M059J (cell line): ENCODE data around the gene AQP1. TPM values are rescaled to one million over a fixed set of nuclear protein-coding genes. Genes with fewer than 3 reads are reported as not detected.
A peak's percentile ranks its signal among the peaks of the same experiment; 100 is the strongest.

Experiments
- DNase-seq: peaks from one replicate; pipeline ENCODE4 v3.0.0-alpha.2; 2012; ENCODE audit warnings: low read depth
- total RNA-seq: library from RNA; depleted of rRNA; stranded (reverse); fragments of >200 nt; shearing (Covaris generic); gene quantifications from 2 replicates; pipeline ENCODE4 v1.2.3, GENCODE V29; 2014

Gene AQP1
- total RNA-seq, 1 experiment from 2014 or later: 0.74 TPM

GRCh38 chr7:30906515-30907240 is 5.0 kb upstream of the AQP1 start:
- peak; percentile 75 for DNase-seq

DNA sequence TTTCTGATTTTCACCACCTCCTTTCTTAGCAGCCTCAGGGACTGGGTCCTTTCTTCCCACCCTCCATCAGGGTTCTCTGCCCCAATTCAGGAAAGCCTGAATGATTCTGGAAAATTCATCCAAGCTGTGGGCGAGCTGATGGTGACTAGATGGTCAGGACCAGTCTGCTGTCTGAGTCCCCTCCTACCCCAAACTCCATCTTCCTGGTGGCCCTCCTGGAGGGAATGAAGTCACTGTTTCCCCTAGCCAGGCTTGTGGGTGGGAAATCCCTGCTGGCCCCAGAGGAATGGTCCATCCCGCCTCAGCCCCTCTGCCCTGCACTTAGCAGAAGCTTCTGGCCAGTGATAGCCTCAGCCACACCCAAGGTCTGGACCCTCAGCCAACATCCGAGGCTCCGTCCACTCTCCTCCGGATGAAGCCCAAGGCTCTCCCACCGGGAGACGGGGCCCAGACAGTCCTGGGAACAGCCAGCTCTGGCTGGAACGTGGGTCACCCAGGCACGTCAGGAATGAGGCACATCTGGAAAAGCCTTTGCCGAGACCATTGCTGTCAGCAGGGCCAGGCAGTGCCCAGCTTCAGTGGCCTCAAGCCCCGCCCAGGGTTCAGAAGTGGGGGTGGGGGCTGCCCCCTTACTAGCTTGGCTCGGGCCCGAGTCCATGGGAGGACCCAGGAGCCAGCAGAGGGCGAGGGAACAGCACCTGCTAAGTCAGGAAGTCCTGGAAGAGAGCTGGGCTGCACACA is 4.0 kb upstream of the AQP1 start:
- no peak for DNase-seq

DNA sequence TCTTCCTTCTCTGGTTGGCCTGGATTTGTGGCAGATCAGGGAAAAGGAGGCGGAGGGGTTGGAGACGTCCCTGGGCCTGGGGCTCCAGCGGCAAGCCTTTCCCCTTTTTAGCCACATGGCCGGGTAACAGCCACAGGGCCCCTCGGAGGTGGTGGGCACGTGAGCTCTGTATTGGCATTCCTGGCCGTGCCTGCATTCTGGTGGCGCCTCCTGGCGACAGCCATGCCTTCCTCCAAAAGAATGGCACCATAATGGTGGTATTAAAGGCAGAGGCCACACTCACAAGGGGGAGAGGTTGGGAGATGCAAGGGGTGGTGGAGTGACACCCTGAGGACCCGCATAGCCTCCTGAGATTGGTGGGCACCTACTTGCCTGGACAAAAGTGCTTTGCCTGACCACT is 3.0 kb upstream of the AQP1 start:
- DNase-seq: no peak

DNA sequence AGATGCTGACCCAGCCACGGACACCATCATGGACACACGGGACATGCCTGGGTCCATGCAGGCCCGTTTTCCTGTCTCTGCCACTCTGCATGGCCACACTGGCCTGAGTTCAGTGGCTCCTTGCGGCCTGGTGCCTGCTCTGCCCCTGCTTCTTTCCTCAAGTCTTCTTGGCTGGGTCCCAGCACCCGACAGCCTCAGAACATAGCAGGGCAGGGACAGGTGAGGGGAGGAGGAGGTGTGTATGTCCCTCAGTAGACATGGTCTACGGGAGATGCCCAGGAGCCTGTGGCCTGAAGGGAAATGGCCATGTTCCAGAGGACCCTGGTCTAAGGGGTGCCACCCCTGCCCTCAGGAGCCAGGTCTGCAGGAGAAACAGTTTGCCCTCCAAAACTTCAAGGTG is 2.2 kb upstream of the AQP1 start:
- DNase-seq: no peak

DNA sequence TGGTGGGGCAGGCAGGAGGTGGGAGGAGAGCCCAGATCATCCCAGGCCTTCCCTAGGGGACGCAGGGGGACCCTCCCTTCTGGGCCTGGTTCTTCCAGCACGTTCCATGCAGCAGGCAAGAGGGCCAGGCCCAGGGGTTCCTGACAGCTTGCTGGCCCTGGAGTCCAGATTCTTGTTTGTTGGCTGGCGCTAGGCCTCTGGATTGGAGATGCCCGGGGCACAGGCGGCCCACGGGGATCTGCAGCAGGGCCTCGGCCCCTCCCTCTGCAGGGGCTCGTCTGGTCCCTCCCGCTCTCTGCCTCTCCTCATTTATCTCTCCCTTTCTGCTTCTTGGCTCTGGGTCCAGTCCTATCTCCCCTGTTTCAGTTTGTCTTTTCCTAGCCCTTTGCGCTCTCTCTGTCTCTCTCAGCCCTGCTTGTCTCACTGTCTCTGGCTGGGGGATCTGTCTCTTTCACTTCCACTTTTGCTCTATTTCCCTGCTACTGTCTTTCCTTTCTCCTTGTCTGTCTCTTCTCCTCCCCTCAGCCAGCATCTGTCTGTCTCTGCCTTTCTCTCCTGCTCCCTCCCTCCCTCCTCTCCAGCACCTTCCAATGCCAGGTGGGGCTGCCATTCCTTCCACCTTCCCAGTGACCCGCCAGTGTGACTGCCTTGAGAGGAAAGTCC is 1.1 kb upstream of the AQP1 start:
- no peak for DNase-seq

GRCh38 chr7:30911133-30911532 is 520 bp upstream of the AQP1 start:
- DNase-seq: no peak

GRCh38 chr7:30912021-30912730 is 523 bp downstream of the AQP1 start:
- no peak for DNase-seq

DNA sequence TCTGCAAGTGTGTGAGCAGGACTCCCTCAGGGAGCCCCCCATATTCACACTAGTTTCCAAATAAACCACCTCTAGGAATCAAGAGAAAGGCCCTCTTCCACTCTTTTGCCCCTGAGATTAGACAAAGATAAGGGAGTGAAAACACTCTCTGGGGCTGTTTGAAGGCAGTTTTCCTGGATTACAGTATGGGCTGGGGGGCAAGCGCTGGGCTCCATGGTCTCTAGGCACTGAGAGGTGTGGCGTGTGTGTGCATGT is 1.0 kb downstream of the AQP1 start:
- DNase-seq: no peak

DNA sequence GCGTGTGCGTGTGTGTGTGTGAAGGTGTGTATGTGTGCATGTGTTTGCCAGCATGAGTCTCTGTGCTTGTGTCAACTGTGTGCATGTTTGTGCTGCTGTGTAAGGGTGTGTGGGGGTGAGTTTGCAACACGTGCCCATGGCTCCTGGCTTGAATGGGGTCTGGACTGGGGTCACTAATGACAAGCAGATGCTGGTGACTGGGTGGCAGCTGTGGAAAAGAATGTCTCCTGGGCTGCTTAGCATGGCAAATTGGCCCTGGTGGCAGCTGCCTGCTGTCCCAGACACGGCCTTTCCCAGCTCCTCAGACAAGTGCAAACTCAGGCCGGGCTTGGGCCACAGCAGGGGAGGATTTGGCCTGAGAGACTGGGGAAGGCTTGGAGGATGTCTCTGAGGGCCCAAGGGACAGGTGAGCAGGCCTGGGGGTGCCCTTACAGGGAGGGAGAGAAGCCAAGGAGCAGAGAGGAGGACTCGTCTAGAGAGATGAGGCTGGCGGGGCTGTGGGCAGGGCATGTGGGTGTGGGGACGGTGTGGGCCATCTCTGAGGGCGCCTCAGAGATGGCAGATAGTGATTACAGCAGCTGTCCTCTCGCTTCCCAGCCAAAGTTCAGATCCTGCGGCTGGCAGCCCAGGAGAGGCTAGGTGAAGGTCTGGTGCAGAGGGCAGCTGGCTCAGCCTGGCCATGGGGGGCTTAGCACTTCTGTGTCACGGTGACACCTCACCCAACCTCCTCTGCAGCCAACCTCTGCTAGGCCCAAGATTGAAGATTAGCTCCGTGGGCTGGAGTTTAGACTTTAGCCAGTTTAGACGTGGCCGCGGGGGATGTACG is 1.5 kb downstream of the AQP1 start:
- no peak for DNase-seq

DNA sequence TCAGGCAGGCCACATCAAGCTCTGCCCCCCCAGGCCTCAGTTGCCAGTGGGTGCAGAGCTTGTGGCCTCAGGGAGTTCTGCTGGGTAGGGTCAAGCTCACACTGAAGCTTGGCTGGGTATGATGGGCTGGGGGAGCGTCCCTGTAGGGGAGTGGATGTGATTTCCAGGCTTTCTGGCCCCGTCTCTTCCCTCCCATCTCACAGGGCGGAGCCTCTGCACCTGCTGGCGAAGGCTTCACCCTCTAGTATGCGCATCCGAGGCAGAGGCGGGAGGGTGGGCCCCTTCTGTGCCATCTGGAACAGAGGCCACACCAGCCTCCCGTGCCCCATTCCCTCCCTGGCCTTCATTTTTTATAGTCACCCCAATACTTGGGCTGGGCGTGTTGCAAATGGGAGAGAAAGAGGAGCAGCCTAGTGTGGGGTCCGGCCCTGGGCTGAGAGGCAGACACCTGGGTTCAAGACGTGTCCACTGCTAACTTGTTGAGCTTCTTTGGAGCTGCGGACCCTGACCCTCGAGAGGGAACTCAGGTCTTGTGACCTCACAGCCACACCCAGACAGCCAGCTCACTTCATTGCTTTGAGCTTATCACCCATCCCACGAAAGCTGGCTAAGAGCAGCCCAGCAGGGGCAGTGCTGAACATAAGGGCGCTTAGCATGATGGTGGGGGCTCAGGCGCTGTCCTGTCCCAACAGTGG is 2.3 kb downstream of the AQP1 start:
- no peak for DNase-seq

- peak; percentile 96 for DNase-seq
Observed at GRCh38 chr7:30914596-30914995, 2.9 kb downstream of the AQP1 start.

DNA sequence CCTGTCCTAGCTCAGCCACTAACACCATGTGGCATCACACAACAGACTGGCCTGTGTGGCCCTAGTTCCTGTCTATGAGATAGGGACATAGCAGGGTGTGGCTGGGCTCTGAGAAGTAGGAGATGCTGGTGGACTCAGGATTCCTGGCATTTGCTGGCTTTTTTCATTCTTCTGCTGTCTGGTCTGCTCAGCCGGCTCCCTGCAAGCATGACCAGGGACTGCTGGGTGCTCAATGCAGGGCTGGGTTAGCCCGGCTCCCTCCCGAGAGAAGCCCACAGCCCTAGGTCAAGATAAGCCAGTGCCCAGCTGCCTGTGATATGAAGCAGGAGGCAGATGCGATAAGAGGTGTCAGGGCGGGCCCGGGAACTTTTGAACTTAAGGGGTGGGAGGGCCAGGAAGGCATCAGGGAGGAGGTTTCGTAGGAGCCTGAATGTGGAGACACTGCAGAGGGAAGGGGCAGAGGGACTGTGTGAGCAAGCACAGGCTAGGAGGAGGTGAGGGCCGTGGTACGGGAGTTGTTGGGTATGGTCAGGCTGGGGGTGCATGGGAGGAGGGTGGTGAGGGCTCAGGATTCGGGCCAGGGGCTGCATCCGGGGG is 3.5 kb downstream of the AQP1 start:
- DNase-seq: no peak

GRCh38 chr7:30915751-30916150 is 4.1 kb downstream of the AQP1 start:
- no peak for DNase-seq

DNA sequence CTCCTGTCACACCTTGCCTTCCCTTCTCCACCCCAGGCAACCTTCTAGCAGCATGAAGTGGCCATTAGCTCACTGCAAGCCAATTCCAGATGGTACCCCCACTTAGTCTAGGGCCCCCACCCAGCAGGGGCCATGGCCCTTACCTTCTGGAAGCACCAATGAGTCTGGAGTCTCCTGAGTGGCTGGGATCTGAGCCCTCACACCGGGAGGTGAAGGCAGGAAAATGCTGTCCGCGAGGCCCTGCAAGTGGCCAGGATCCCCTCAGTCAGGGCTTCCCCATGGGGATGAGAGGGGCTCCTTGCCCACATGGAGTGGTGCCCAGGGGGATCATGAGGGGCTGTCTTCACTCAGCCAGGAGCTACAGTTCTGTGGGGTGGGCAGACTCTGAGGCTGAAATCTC is 4.6 kb downstream of the AQP1 start:
- DNase-seq: no peak

DNA sequence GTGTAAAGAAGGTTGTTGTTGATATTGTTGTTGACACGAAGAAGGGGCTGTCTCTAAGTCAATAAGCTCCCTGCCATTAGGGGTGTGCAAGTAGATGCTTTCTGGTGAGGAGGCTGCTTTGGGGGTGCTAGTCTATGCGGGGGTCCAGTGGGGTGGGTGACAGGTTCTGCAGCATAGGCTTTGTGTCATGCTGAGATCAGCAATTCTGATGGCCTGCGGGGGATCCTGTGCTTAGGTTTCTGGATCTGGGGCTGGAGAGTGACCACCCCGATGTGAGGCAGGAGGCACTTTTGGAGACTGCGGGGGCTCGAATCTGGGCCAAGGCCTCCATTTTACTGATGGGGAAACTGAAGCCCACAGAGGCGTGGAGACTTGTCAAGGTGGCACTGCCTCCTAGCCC is 5.1 kb downstream of the AQP1 start:
- no peak for DNase-seq

GRCh38 chr7:30917216-30917893 is 5.7 kb downstream of the AQP1 start:
- DNase-seq: no peak

DNA sequence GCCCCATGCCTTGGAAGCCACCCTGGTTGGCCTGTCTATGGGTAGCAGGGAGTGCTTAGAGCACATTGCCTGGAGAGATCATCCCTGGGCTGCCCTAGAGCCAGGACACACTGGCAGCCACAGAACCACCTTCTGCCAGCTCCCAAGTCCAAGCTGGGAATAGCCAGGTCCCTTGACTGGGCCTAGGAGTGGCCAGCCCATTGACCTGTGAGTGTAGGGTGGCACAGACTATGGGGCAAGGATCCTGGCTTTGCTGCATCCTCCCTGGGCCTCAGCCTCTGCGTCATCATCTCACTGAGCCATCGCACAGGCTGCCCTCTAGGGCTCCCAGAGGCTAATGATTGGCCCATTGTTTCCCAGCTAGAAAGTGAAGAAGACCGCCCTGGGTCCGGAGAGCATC is 7.0 kb downstream of the AQP1 start:
- DNase-seq: no peak

DNA sequence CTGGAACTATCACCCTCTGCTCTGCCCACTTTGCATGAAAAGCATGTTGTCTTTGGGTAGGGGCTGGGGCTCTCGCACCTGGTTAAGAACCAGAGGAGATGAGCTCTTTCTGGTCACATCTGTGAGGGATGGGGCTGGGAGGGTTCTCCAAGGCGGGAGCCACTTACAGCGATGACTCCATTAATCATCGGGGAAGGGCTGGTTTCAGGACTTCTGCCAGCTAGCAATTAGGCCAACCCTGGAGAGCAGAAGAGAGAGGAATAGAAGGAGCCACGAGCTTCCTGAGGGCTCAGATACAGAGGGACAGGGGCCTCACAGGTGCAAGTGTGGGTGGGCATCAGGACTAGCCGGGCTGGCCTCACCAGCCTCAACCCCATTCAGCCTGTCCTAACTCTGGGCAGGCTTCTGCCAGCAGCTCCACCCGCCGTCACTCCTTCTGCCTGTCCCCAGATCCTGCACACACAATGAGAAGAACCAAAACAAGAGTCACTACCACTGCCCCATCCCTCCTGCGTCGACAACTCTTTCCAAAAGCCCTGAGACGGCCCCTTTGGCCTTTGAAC is 8.4 kb downstream of the AQP1 start:
- peak; percentile 78 for DNase-seq

DNA sequence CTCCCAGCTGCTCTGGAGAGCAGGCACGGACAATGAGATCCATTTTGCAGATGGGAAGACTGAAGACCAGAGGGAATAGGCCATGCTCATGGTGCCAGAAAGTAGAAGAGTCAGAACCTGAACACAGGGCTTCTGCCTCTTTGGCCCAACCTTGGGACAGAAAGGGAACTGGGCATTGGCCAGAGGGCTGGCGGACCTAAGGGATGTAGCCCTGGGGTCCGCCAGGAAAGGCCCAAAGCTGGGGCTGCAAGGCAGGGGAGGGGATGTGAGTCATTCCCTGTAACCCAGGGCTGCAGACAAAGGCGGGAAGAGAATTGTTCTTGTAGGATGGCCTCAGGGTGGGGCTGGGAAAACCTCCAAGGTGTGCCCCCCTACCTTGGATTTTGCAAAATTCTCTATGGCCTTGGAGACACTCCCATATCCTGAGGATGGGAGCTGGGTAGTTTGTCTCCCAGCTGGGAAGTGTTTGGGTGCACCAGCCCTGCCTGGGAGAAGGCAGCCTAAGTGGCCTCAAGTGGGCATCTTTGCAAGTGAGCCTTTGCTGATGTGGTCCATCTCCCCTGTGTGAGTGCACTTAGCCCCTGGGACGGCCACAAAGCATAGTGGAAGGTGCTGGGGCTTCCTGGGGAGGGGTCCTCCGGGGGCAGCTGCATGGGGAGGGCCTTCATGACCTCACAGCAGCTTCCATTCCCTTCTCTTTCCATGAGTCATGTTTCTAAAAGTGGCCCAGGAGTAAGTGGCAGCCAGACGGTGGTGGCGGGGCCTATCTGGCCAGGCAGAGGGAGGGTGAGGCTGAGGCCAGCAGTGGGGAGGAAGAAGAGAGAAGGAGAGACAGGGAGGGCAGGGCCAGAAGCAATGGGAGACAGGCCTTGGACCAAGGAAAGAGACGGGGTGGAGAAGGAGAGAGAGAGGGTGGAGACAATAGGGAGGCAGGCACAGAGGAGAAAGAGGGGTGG is 9.2 kb downstream of the AQP1 start:
- peak; percentile 80 for DNase-seq
